Endothelial cell of umbilical vein (primary cell): Measurements from ENCODE around the gene ADRA2C. TPM values are rescaled to one million over a fixed set of nuclear protein-coding genes. Genes with fewer than 3 reads are reported as not detected.

ENCODE experiments used
- BruUV-seq: library from RNA; stranded (reverse); fragments of 400-500 nt; replicated peaks from 2 replicates; lab custom pipeline; 2021; lab: Mats Ljungman, UMichigan
- CTCF ChIA-PET: fragments of 300-600, 350-600 bp; sonication (Branson Sonifier 250); formaldehyde crosslinking; loops from one replicate; lab custom pipeline; 2021; ENCODE audit warnings: antibody characterized with exemption, inconsistent platforms; lab: Charles Lee
- POLR2A ChIA-PET: fragments of 300-600, 350-600 bp; sonication (Branson Sonifier 250); formaldehyde crosslinking; loops from one replicate; lab custom pipeline; 2021; ENCODE audit warnings: antibody characterized with exemption, inconsistent platforms; lab: Charles Lee
- DNase-seq: peaks from one replicate; pipeline ENCODE4 v3.0.0-alpha.2; 2011; ENCODE audit warnings: low read depth, low spot score
- FAIRE-seq: peaks from 2 replicates; lab custom pipeline; 2011; peaks lifted over from hg19 to GRCh38; lab: Jason Lieb, UNC
- H2AFZ ChIP-seq: 2 replicates; pipeline ENCODE4 v1.6.0; 2012; ENCODE audit warnings: low read depth, low read length, control low read depth, inconsistent platforms
- H3K27ac ChIP-seq: 2 replicates; pipeline ENCODE4 v1.5.1; 2011; ENCODE audit warnings: low read depth, mild to moderate bottlenecking, control low read depth, low read length, moderate library complexity; ENCODE audit not compliant: insufficient read depth
- H3K27me3 ChIP-seq, 2 experiments: 2 replicates each; pipeline versions ENCODE4 v1.6.0 to v1.6.1; 2011; ENCODE audit warnings: low read length in 2 of 2, mixed read lengths in 1 of 2; ENCODE audit not compliant: control insufficient read depth in 2 of 2, insufficient read depth in 2 of 2
- H3K36me3 ChIP-seq, 2 experiments: 2 replicates in 1 of 2; 3 replicates in 1 of 2; pipeline ENCODE4 v1.5.1; 2011; ENCODE audit warnings: low read length in 2 of 2, mild to moderate bottlenecking in 1 of 2, moderate library complexity in 1 of 2; ENCODE audit not compliant: control insufficient read depth in 2 of 2, insufficient read depth in 2 of 2; ENCODE audit errors: extremely low read depth in 1 of 2
- H3K4me1 ChIP-seq: 3 replicates; pipeline ENCODE4 v1.5.1; 2011; ENCODE audit warnings: mild to moderate bottlenecking, low read length; ENCODE audit not compliant: control insufficient read depth, insufficient read depth; ENCODE audit errors: extremely low read depth
- H3K4me2 ChIP-seq: 2 replicates; pipeline ENCODE4 v1.6.1; 2011; ENCODE audit warnings: low read length, control low read depth, mixed read lengths; ENCODE audit not compliant: insufficient read depth
- H3K4me3 ChIP-seq, 3 experiments: fragments of 200-600 bp in 1 of 3; sonication (generic), shearing (Covaris generic) in 1 of 3; replicated peaks in 1 of 3; 2 replicates each; pipeline ENCODE4 v1.5.1; 2011 to 2016; ENCODE audit warnings: control low read depth in 3 of 3, low read length in 3 of 3, mild to moderate bottlenecking in 2 of 3, inconsistent platforms in 1 of 3, low read depth in 1 of 3, moderate library complexity in 1 of 3; ENCODE audit not compliant: insufficient read depth in 1 of 3
- H3K79me2 ChIP-seq: 2 replicates; pipeline ENCODE4 v1.6.0; 2012; ENCODE audit warnings: low read length, inconsistent platforms; ENCODE audit not compliant: control insufficient read depth, insufficient read depth
- H3K9ac ChIP-seq: replicated peaks from 2 replicates; pipeline ENCODE3; 2011; ENCODE audit warnings: low read length, control low read depth; ENCODE audit not compliant: insufficient read depth; ENCODE audit errors: extremely low read depth
- H3K9me1 ChIP-seq: replicated peaks from 3 replicates; pipeline ENCODE4 v1.6.0; 2011; ENCODE audit warnings: mild to moderate bottlenecking, low read length; ENCODE audit not compliant: control insufficient read depth, insufficient read depth; ENCODE audit errors: extremely low read depth
- H3K9me3 ChIP-seq: replicated peaks from 2 replicates; pipeline ENCODE4 v1.5.1; 2012; ENCODE audit warnings: low read length, inconsistent platforms; ENCODE audit not compliant: control insufficient read depth, insufficient read depth
- H4K20me1 ChIP-seq: replicated peaks from 2 replicates; pipeline ENCODE3; 2011; ENCODE audit warnings: mild to moderate bottlenecking, low read length; ENCODE audit not compliant: control insufficient read depth, insufficient read depth; ENCODE audit errors: extremely low read depth
- EZH2 ChIP-seq: IDR thresholded peaks from 2 replicates; pipeline ENCODE4 v1.6.1; 2012; ENCODE audit warnings: borderline replicate concordance, low read depth, mild to moderate bottlenecking, moderate library complexity, low read length, inconsistent platforms; ENCODE audit not compliant: severe bottlenecking
- FOS ChIP-seq: IDR thresholded peaks from 2 replicates; pipeline ENCODE4 v1.6.1; 2011; ENCODE audit warnings: mild to moderate bottlenecking, low read length, moderate library complexity, borderline replicate concordance; ENCODE audit not compliant: insufficient read depth
- GATA2 ChIP-seq: IDR thresholded peaks from 2 replicates; pipeline ENCODE4 v1.7.0; 2011; ENCODE audit warnings: low read depth, mild to moderate bottlenecking, moderate library complexity, mixed read lengths, low read length; ENCODE audit not compliant: insufficient read length, insufficient read depth
- JUN ChIP-seq: IDR thresholded peaks from 2 replicates; pipeline ENCODE4 v1.6.1; 2011; ENCODE audit warnings: borderline replicate concordance, low read depth; ENCODE audit not compliant: insufficient read length, insufficient read depth
- MYC ChIP-seq: IDR thresholded peaks from one replicate; pipeline ENCODE4 v1.6.1; 2011; ENCODE audit warnings: mild to moderate bottlenecking, low read depth, low read length
- POLR2A ChIP-seq: IDR thresholded peaks from 2 replicates; pipeline ENCODE4 v1.6.1; 2012; ENCODE audit warnings: low read depth, mild to moderate bottlenecking, control low read depth, low read length
- POLR2AphosphoS5 ChIP-seq: IDR thresholded peaks from 2 replicates; pipeline ENCODE4 v1.6.1; 2012; ENCODE audit warnings: low read depth, mild to moderate bottlenecking, control low read depth, low read length, moderate library complexity; ENCODE audit not compliant: insufficient read depth
- dilution Hi-C: fragments of 300-500 bp; cut with MboI; formaldehyde crosslinking; loops from one replicate; pipeline ENCODE4 v1.15.0; 2019; ENCODE audit warnings: low sequenced_read_pairs; ENCODE audit not compliant: extremely low pct_ligation_motif_present
- intact Hi-C: fragments of 100-400 bp; cut with micrococcal nuclease; formaldehyde crosslinking; loops from one replicate; pipeline ENCODE4 v1.10.0; 2022
- polyA plus RNA-seq, 4 experiments: library from polyadenylated mRNA; depleted of rRNA in 3 of 4; stranded (reverse) in 3 of 4; unstranded in 1 of 4; fragments of >200 nt; gene quantifications; 2 replicates each; pipeline versions ENCODE4 v1.2.1 to v1.2.3, GENCODE V29; 2011 to 2012; ENCODE audit warnings: missing spikeins in 1 of 4
- total RNA-seq: library from RNA; stranded (reverse); gene quantifications from 2 replicates; pipeline ENCODE4 v1.2.3, GENCODE V29; 2021
- TF ChIP-seq, protein P1 (sequence below), 2 donors: IDR thresholded peaks; 1 replicate in 1 of 2; 2 replicates in 1 of 2; pipeline ENCODE4 v1.5.1; 2011; ENCODE audit warnings: low read length in 2 of 2, mild to moderate bottlenecking in 2 of 2, moderate library complexity in 2 of 2, control low read depth in 1 of 2, inconsistent platforms in 1 of 2, low read depth in 1 of 2; ENCODE audit not compliant: insufficient read depth in 1 of 2; ENCODE audit errors: extremely low read depth in 1 of 2
- TF ChIP-seq, protein P2 (sequence below): IDR thresholded peaks from 2 replicates; pipeline ENCODE4 v1.6.1; 2011; ENCODE audit not compliant: insufficient read depth, insufficient read length

Gene ADRA2C
- total and polyA plus RNA-seq, 2 donors (not counting 3 experiments of a cell fraction or from before 2014, with no cell fraction given) = 0.03 to 0.40 TPM

DNA sequence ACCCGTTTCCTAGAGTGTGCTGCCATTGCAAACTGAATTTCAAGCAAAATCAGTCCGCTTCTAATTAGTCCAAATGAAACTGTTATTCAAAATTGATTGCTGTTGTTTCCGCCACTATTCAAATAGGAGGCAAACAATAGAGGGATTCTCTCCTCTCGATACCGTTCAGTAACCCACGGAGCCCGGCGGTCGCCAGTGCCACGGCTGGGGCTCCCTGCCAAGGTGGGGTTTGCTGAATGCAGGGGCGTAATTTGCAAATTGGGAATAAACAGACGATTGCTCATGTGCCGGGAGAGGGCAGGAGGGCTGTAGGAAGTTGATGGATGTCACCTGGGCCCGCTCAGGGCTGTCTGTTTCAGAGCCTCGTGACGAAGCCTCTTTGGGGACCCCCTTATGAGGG lies 8.8 kb downstream of the ADRA2C start:
- intact Hi-C loops (no loop called here), dilution Hi-C loops (no loop called here)
- Histone ChIP-seq H2AFZ (no peak overlapping the region), H3K4me2 (no peak overlapping the region), H3K4me1 (no peaks in the 10 kb centered on the region), H3K9ac (no peak overlapping the region), H3K27me3 (peaks cover 3 to 4% of the 10 kb centered on the region in 2 experiments), H3K36me3 (no peaks in the 10 kb centered on the region), H3K4me3 (no peak overlapping the region), H3K9me1 (no peaks in the 10 kb centered on the region), H4K20me1 (no peaks in the 10 kb centered on the region), H3K27ac (no peak overlapping the region), H3K79me2 (no peaks in the 10 kb centered on the region), H3K9me3 (no peaks in the 10 kb centered on the region)
- FAIRE-seq = no peak
- DNase-seq = no peak
- CTCF ChIA-PET = no interaction called here
- POLR2A ChIA-PET = no interaction called here
- no TSS peak for BruUV-seq
- TF ChIP-seq GATA2 (no peak), EZH2 (no peak), JUN (no peak), FOS (no peak), POLR2AphosphoS5 (no peak), MYC (no peak), POLR2A (no peak)
- TF ChIP-seq, protein P1, sequence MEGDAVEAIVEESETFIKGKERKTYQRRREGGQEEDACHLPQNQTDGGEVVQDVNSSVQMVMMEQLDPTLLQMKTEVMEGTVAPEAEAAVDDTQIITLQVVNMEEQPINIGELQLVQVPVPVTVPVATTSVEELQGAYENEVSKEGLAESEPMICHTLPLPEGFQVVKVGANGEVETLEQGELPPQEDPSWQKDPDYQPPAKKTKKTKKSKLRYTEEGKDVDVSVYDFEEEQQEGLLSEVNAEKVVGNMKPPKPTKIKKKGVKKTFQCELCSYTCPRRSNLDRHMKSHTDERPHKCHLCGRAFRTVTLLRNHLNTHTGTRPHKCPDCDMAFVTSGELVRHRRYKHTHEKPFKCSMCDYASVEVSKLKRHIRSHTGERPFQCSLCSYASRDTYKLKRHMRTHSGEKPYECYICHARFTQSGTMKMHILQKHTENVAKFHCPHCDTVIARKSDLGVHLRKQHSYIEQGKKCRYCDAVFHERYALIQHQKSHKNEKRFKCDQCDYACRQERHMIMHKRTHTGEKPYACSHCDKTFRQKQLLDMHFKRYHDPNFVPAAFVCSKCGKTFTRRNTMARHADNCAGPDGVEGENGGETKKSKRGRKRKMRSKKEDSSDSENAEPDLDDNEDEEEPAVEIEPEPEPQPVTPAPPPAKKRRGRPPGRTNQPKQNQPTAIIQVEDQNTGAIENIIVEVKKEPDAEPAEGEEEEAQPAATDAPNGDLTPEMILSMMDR (IDR thresholded peaks at IDR 0.05; ENCODE audit: extremely low read depth in 1 of 2, insufficient read depth in 1 of 2, low read depth in 1 of 2, low read length in 2 of 2) = no peak
- TF ChIP-seq, protein P2, sequence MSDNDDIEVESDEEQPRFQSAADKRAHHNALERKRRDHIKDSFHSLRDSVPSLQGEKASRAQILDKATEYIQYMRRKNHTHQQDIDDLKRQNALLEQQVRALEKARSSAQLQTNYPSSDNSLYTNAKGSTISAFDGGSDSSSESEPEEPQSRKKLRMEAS = no peak
